Heart left ventricle (tissue), 13 donors: ENCODE measurements around the gene F12.

ENCODE experiments used
- CTCF ChIP-seq, 12 donors: fragments of 200-600 bp; sonication (generic) in 4 of 12; IDR thresholded peaks; one replicate each; pipeline versions ENCODE4 v1.5.0 to v1.8.0; 2018 to 2022; ENCODE audit warnings: antibody characterized with exemption in 12 of 12, mild to moderate bottlenecking in 5 of 12
- POLR2A ChIP-seq, 2 donors: fragments of 450-650 bp; IDR thresholded peaks; one replicate each; pipeline ENCODE4 v1.6.1; 2017; ENCODE audit warnings: antibody characterized with exemption in 2 of 2, mild to moderate bottlenecking in 2 of 2, moderate library complexity in 2 of 2
- donor health status: ischemic (EF 13 %, LVEDD 7.1; RV severe dilation, severe dysfunction).
- donor health status: DM: no; HTN: yes; CAD: no.
- donor health status: DM: no; HTN: no; CAD: no.
- donor health status: ischemic (EF 25% LVEDD 6.9; RV normal size, moderate dysfunction).
- donor health status: ischemic (EF 25% LVEDD 5.7; RV mildly dilated, moderate dysfunction).
- donor health status: ischemic (EF 35%, LVEDD 5.7; RV mildly dilated, moderate dysfunction).
- donor health status: nonischemic (EF 11% LVEDD 7.7; RV severe dilation, severe dysfunction).
- donor health status: DM: yes; HTN: yes; CAD: no.
- donor health status: PGD.
- donor health status: ischemic (EF 29% LVEDD 5.4; RV normal size, mild dysfunction).
- donor health status: nonischemic (EF 23%, LVEDD 6.1; RV moderate dilation, normal function).

- TF ChIP-seq CTCF (IDR thresholded peaks at IDR 0.05) (no peak), POLR2A (IDR thresholded peaks at IDR 0.05) (no peak)
Observed at GRCh38 chr5:177443144-177443983, 34.0 kb upstream of the F12 start.
